DMS 273 (cell line): Measurements from ENCODE around the gene SDCCAG8.
A peak's percentile ranks its signal among the peaks of the same experiment; 100 is the strongest.

Experiments
- DNase-seq: peaks from one replicate; lab custom pipeline; 2025; ENCODE audit not compliant: unreplicated experiment; lab: John Stamatoyannopoulos, UW

Gene SDCCAG8

GRCh38 chr1:243416495-243416894, 160.7 kb downstream of the SDCCAG8 start:
- peak; percentile 80 for DNase-seq

- no peak for DNase-seq
These were observed 164.4 kb downstream of the SDCCAG8 start for GRCh38 chr1:243420016-243420945.

GRCh38 chr1:243420946-243421685, 165.3 kb downstream of the SDCCAG8 start:
- DNase-seq, result peak; percentile 72

GRCh38 chr1:243421784-243422183, 165.9 kb downstream of the SDCCAG8 start:
- DNase-seq, result peak; percentile 96

GRCh38 chr1:243422362-243422761, 166.5 kb downstream of the SDCCAG8 start:
- no peak for DNase-seq

- no peak for DNase-seq
These were observed 172.2 kb downstream of the SDCCAG8 start for GRCh38 chr1:243428084-243428483.

GRCh38 chr1:243428617-243429342, 172.9 kb downstream of the SDCCAG8 start:
- DNase-seq, result no peak

- DNase-seq, result no peak
These were observed 175.8 kb downstream of the SDCCAG8 start for GRCh38 chr1:243431591-243431990.

- peak; percentile 75 for DNase-seq
These were observed 176.3 kb downstream of the SDCCAG8 start for GRCh38 chr1:243432136-243432535.

GRCh38 chr1:243433737-243434370, 178.0 kb downstream of the SDCCAG8 start:
- peak; percentile 68 for DNase-seq

GRCh38 chr1:243434594-243434993, 178.8 kb downstream of the SDCCAG8 start:
- DNase-seq, result peak; percentile 88

- DNase-seq, result peak; percentile 30
These were observed 180.0 kb downstream of the SDCCAG8 start for GRCh38 chr1:243435836-243436235.

- no peak for DNase-seq
These were observed 182.3 kb downstream of the SDCCAG8 start for GRCh38 chr1:243438146-243438545.

GRCh38 chr1:243438815-243439214, 183.0 kb downstream of the SDCCAG8 start:
- DNase-seq, result no peak

GRCh38 chr1:243440406-243440805, 184.6 kb downstream of the SDCCAG8 start:
- DNase-seq, result no peak

GRCh38 chr1:243441601-243442000, 185.8 kb downstream of the SDCCAG8 start:
- DNase-seq, result no peak

GRCh38 chr1:243443557-243443956, 187.7 kb downstream of the SDCCAG8 start:
- no peak for DNase-seq

- no peak for DNase-seq
These were observed 191.5 kb downstream of the SDCCAG8 start for GRCh38 chr1:243447347-243447746.

- no peak for DNase-seq
These were observed 192.0 kb downstream of the SDCCAG8 start for GRCh38 chr1:243447844-243448243.

GRCh38 chr1:243449373-243449772, 193.5 kb downstream of the SDCCAG8 start:
- no peak for DNase-seq

- no peak for DNase-seq
These were observed 196.3 kb downstream of the SDCCAG8 start for GRCh38 chr1:243452092-243452491.
